ENCODE data around the gene CYBA.

CYBA gene

DNA sequence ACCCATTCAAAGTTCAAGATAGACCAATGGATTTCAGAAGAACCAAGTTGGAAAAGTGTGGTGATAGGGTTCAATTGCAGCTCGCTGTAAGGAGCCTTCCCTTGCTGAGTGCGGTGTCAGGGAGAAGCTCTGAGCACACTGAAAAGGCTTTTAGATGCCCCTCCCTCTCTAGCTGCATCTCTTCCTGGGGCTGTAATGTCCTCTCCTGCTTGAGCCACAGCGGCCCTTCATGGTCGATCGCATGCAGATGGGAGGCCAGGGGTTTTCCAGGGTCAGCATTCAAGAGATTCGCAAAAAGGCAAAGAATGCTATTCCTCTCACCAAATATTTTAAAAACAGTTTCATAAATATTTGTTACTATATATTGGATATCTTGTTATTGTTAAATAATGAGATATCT is 56.9 kb downstream of the CYBA start:
- H3K4me3 ChIP-seq (replicated peaks in 1 of 2; ENCODE audit: low read depth in 2 of 2, low read length in 2 of 2): no peak overlapping the region
- no peak for TF ChIP-seq CTCF (IDR thresholded peaks at IDR 0.05; ENCODE audit: low read depth, low read length)
- no peak for DNase-seq (ENCODE audit: low read depth in 2 of 2)

- no peak for TF ChIP-seq CTCF (IDR thresholded peaks at IDR 0.05; ENCODE audit: low read depth, low read length)
- no peak for DNase-seq (ENCODE audit: low read depth in 2 of 2)
Measured at GRCh38 chr16:88593489-88593888, 57.4 kb downstream of the CYBA start.

More at GRCh38 chr16:88593489-88593888, 57.4 kb downstream of the CYBA start:
- no peak overlapping the region for H3K4me3 ChIP-seq (replicated peaks in 1 of 2; ENCODE audit: low read depth in 2 of 2, low read length in 2 of 2)

Data from cardiac fibroblast (primary cell).